ENCODE results near the gene HASPIN.
"Not testable (repeated sequence)": the region's sequence is repeated elsewhere in the genome, so short reads cannot be mapped to it uniquely, and the experiment has no call there.

HASPIN gene

GRCh38 chr17:3695723-3696411 lies 27.8 kb upstream of the HASPIN start, which contains the start of gene P2RX5:
Gene P2RX5 (minus strand): TSS chr17:3696155. CDS start chr17:3696005, 150 bp downstream.
- DNase-seq (ENCODE audit: low read depth) = no peak

- DNase-seq (ENCODE audit: low read depth) = no peak
Measured at GRCh38 chr17:3697103-3697476, 26.6 kb upstream of the HASPIN start.

GRCh38 chr17:3698139-3698538 lies 25.6 kb upstream of the HASPIN start:
- no peak for DNase-seq (ENCODE audit: low read depth)

- DNase-seq (ENCODE audit: low read depth) = no peak
Measured at GRCh38 chr17:3699951-3700350, 23.8 kb upstream of the HASPIN start.

- not testable (repeated sequence) for DNase-seq (ENCODE audit: low read depth)
Measured at GRCh38 chr17:3702041-3702539, 21.6 kb upstream of the HASPIN start.

- DNase-seq (ENCODE audit: low read depth) = no peak
Measured at GRCh38 chr17:3704931-3705717, 18.6 kb upstream of the HASPIN start.

GRCh38 chr17:3705718-3705984 lies 18.1 kb upstream of the HASPIN start:
- not testable (repeated sequence) for DNase-seq (ENCODE audit: low read depth)

- DNase-seq (ENCODE audit: low read depth) = no peak
Measured at GRCh38 chr17:3708366-3708765, 15.3 kb upstream of the HASPIN start.

- DNase-seq (ENCODE audit: low read depth) = no peak
Measured at GRCh38 chr17:3710951-3711383, 12.7 kb upstream of the HASPIN start.

- no peak for DNase-seq (ENCODE audit: low read depth)
Measured at GRCh38 chr17:3712811-3713463, 10.8 kb upstream of the HASPIN start.

GRCh38 chr17:3715296-3715695 lies 8.4 kb upstream of the HASPIN start:
- no peak for DNase-seq (ENCODE audit: low read depth)

- no peak for DNase-seq (ENCODE audit: low read depth)
Measured at GRCh38 chr17:3718201-3718600, 5.5 kb upstream of the HASPIN start.

- DNase-seq (ENCODE audit: low read depth) = no peak
Measured at GRCh38 chr17:3719265-3719664, 4.4 kb upstream of the HASPIN start.

GRCh38 chr17:3722716-3723115 lies 987 bp upstream of the HASPIN start:
- DNase-seq (ENCODE audit: low read depth) = no peak

GRCh38 chr17:3723188-3723555 lies 531 bp upstream of the HASPIN start:
- no peak for DNase-seq (ENCODE audit: low read depth)

- no peak for DNase-seq (ENCODE audit: low read depth)
Measured at GRCh38 chr17:3724378-3725077, 825 bp downstream of the HASPIN start.

- DNase-seq (ENCODE audit: low read depth) = no peak
Measured at GRCh38 chr17:3727041-3727440, 3.3 kb downstream of the HASPIN start.

GRCh38 chr17:3728099-3728498 lies 4.4 kb downstream of the HASPIN start:
- not testable (repeated sequence) for DNase-seq (ENCODE audit: low read depth)

GRCh38 chr17:3729881-3730280 lies 6.2 kb downstream of the HASPIN start:
- no peak for DNase-seq (ENCODE audit: low read depth)

- no peak for DNase-seq (ENCODE audit: low read depth)
Measured at GRCh38 chr17:3730881-3731429, 7.3 kb downstream of the HASPIN start.

GRCh38 chr17:3732210-3732621 lies 8.5 kb downstream of the HASPIN start:
- DNase-seq (ENCODE audit: low read depth) = no peak

- DNase-seq (ENCODE audit: low read depth) = not testable (repeated sequence)
Measured at GRCh38 chr17:3734911-3735276, 11.2 kb downstream of the HASPIN start.
